GM12873 (cell line): ENCODE results near the gene LRRC56.

Experiments
- TF ChIP-seq, protein P1 (sequence below): IDR thresholded peaks from 2 replicates; pipeline ENCODE4 v1.5.1; 2012; ENCODE audit warnings: low read depth, mild to moderate bottlenecking, moderate library complexity, low read length, control low read depth; ENCODE audit not compliant: insufficient read depth; ENCODE audit errors: missing control alignments

LRRC56 gene

DNA sequence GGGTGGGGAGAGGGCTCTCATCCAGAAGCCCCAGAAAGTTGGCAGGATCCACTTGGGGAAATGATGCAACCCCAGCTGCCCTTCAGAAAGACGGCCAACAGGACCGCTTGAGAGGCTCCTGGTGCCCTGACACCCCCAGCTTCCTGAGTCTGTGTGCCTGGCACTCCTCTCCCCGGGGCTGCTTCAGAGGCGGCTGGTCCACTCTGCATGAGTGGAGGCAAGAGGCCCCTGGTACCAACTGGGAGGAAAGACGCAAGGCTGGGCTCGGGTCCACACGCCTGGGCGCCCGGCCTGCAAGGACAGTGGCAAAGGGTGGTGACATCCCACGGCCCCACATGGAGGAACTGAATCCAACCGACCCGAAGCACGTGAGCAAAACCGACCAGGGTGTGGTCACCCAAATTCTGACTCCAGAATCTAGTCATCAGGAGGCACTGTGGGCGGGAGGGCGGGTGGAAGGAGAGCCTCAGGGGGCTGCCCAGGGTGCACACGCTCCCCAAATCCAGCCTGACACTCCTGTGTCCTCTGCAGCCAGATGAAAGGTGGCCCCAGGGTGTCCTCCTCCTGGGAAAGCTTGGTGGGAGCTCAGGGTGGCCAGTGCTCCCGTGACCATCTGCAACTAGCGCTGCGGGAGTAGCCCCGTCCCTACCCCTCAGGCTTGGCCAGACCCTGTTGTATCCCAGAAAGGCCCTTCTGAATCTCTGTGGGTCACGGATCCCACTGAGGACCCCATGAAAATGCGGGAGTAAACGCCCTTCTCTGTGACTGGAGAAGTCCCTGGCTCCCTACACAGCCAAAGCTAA lies 33.9 kb upstream of the LRRC56 start:
- TF ChIP-seq, protein P1, sequence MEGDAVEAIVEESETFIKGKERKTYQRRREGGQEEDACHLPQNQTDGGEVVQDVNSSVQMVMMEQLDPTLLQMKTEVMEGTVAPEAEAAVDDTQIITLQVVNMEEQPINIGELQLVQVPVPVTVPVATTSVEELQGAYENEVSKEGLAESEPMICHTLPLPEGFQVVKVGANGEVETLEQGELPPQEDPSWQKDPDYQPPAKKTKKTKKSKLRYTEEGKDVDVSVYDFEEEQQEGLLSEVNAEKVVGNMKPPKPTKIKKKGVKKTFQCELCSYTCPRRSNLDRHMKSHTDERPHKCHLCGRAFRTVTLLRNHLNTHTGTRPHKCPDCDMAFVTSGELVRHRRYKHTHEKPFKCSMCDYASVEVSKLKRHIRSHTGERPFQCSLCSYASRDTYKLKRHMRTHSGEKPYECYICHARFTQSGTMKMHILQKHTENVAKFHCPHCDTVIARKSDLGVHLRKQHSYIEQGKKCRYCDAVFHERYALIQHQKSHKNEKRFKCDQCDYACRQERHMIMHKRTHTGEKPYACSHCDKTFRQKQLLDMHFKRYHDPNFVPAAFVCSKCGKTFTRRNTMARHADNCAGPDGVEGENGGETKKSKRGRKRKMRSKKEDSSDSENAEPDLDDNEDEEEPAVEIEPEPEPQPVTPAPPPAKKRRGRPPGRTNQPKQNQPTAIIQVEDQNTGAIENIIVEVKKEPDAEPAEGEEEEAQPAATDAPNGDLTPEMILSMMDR = no peak

DNA sequence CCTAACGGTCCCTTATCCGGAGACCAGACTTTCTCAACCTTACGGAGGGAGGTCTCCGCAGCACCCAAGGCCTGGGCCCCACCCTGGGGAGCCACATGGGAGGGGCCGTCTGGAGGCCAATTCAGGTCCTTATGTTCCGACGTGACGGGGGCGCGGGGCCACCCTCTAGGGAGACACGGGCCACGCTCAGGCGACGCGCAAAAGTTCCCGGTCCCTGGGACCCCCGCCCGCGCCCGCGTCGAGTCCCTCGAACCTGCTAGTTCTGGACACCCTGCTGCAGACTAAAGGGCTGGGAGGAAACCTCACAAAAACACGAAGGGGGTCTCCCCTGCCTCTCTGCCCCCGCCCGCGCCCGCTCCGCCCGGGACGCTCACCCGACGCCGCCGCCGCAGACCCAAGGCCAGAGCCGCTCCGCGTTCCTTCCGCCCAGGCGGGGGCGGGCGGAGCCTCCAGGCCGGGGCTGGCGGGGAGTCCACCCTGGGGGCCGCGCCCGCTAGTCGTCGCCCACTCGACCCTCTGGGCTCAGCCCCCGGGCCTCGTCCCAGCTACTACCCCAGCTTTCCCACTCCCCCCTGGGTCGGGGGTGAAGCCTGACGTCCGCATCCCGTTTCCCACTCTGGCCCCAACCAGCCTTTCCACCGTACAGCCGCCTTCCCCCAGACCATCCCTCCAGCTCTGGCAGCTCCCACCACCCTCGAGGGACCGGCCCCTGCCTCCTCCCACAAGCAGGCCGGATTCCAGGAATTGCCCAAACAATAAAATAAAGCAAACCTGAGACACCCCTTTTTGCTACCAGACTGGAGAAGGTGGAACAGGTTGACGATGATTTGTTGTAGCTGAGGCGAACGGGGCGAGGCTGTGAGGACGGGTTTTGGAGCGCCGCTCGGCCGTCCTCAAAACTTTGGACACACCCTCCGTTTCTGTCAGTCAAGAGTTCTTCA lies 33.0 kb upstream of the LRRC56 start:
- TF ChIP-seq, protein P1 = no peak

DNA sequence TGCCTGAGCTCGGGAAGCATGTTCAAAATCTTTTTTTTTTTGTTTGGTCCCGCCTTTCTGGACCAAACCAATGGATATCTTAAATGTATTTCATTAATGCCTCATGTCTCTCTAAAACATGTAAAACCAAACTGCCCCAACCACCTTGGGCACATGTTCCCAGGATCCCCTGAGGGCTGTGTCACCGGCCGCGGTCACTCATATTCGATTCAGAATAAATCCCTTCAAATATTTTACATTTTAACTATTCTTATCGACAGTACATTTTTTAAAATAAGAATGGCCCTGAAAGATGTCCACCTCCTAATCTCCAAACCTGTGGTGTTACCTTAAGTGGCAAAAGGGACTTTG lies 32.4 kb upstream of the LRRC56 start:
- TF ChIP-seq, protein P1 = no peak

DNA sequence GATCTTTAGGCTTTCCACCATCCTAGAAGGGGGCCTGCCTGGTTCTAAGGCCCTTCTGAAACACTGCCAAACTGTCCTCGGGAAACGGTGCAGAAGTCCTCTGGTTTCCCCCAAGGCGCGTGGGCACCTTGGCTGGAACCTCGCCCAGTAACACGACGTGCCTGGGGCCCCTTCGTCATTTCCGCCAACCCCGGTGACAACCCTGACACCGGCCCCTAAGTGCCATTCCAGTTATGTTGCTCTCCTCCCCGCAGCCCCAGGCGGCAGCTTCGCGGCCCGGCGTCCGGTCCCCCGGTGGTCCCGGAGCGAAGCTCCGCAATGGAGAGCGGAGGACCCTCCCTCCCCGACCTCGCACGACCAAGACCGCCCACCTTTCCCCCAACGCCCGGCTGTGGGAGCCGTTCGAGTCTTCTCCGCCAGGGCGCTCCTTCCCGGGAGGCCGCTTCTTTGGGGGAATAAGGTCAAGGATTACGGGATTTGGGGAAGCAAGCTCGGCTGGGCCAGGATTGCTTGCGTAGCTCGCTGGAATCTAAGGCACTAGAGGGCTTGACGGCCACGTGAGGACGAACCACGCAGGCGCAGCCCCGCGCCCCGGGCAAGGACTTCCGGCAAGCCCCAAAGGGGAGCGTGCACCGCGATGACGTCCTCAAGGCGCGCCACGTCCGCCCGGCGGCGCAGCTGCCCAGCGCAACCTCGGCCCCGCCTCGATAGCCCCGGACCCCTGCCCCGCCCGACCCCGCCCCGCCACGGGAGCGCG lies 30.9 kb upstream of the LRRC56 start:
- TF ChIP-seq, protein P1 = no peak

DNA sequence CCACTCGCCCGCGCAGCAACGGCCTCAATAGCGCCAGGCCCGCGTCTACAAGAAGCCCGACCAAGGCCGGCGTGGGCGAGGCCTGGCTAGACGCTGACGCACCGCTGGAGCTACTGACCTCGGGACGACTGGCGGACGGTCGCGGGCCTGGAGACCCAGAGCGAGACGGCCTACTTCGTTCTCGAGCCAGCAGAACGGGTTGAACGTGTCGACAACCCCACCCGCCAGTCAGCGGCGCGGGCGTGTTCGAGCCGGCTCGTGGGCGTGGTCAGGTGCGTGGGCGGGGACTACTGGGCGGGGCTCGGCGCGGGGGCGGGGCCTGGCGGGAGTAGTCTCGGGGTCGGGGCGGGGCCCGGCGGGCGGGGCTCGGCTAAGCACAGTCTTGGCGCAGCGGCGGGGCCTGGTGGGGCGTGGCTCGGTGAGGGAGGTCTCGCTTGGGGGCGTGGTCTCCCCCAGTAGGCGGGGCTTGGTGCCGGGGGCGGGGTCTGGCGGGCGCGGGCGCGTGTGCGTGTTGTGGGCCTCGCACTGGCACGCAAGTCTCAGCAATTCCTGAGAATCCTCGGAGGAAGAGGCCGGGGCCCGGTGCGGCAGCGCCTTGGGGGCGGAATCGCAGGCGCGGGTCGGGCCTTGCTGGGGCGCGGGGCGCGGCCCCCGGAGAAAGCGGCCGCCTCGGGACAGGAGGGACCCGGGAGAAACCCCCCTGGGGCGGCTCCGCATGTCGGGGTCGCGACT lies 30.2 kb upstream of the LRRC56 start, which contains the start of gene RNH1:
Gene RNH1 (minus strand): TSS at position 248 of the 732 bp plus-strand sequence. CDS start 5,080 bp downstream, outside the sequence.
- TF ChIP-seq, protein P1 = no peak

DNA sequence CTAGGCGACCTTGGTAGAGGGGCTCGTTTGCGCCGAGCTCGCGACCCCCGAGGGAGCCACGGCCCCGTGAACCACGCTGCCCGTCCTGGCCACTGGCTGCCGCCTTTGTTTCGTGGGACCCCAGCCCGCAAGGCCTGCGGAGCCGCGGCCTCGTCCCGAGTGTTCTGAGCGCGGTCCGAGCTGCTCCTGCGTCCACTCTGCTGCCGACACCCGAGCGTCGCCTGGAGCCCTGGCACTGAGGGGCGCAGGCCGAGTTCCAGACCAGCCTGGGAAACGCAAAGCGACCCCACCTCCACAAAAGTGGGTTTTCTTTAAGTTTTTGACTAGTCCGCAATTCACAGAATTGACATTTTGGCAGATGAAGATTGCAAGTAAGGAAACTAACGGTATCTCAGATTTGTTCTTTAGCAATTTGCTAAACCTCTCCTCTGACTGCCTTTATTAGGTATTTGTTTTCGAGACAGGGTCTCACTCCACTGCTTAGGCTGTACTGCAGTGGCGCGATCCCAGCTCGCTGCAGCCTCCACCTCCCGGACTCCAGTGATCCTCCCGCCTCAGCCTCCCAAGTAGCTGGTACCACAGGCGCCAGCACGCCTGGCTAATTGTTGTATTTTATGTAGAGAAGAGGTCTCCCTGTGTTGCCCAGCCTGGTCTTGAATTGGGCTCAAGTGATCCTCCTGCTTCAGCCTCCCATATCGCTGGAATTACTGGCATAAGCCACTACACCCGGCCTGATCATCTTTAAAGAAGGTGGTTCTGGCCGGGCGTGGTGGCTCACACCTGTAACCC lies 29.4 kb upstream of the LRRC56 start:
- TF ChIP-seq, protein P1 = no peak
